H9 (cell line): ENCODE measurements around the gene CFAP77. TPM values are rescaled to one million over a fixed set of nuclear protein-coding genes. Genes with fewer than 3 reads are reported as not detected.
A peak's percentile ranks its signal among the peaks of the same experiment; 100 is the strongest.

Source experiments
- DNase-seq: peaks from one replicate; pipeline ENCODE4 v3.0.0-alpha.2; 2017
- H2AFZ ChIP-seq: one replicate; pipeline ENCODE4 v1.6.1; 2013; ENCODE audit warnings: mild to moderate bottlenecking, low read length, control low read depth, moderate library complexity
- H2AK5ac ChIP-seq: 2 replicates; pipeline ENCODE4 v1.6.1; 2013; ENCODE audit warnings: low read length, control low read depth, mixed read lengths; ENCODE audit not compliant: insufficient read length
- H2BK120ac ChIP-seq: one replicate; pipeline ENCODE4 v1.6.1; 2013; ENCODE audit warnings: low read depth, mild to moderate bottlenecking, low read length, control low read depth, inconsistent platforms; ENCODE audit not compliant: poor library complexity, severe bottlenecking
- H2BK12ac ChIP-seq: 2 replicates; pipeline ENCODE4 v1.6.1; 2013; ENCODE audit warnings: low read length, control low read depth, mixed read lengths, low read depth; ENCODE audit not compliant: insufficient read length
- H2BK15ac ChIP-seq: 2 replicates; pipeline ENCODE4 v1.6.1; 2013; ENCODE audit warnings: low read depth, low read length, control low read depth
- H2BK20ac ChIP-seq: one replicate; pipeline ENCODE4 v1.6.1; 2013; ENCODE audit warnings: low read depth, mild to moderate bottlenecking, low read length, control low read depth, inconsistent platforms; ENCODE audit not compliant: poor library complexity, severe bottlenecking
- H2BK5ac ChIP-seq: 2 replicates; pipeline ENCODE4 v1.6.1; 2013; ENCODE audit warnings: low read length, control low read depth, mixed read lengths; ENCODE audit not compliant: insufficient read length
- H3K14ac ChIP-seq: 2 replicates; pipeline ENCODE4 v1.6.1; 2013; ENCODE audit warnings: low read length, control low read depth; ENCODE audit not compliant: insufficient read depth
- H3K18ac ChIP-seq: 2 replicates; pipeline ENCODE4 v1.6.1; 2013; ENCODE audit warnings: low read depth, mild to moderate bottlenecking, mixed read lengths, low read length, control low read depth; ENCODE audit not compliant: insufficient read length
- H3K23ac ChIP-seq: 2 replicates; pipeline ENCODE4 v1.6.1; 2013; ENCODE audit warnings: low read length, control low read depth, mixed read lengths, low read depth; ENCODE audit not compliant: insufficient read length
- H3K23me2 ChIP-seq: 2 replicates; pipeline ENCODE4 v1.6.1; 2013; ENCODE audit warnings: low read depth, mild to moderate bottlenecking, mixed read lengths, low read length, control low read depth; ENCODE audit not compliant: insufficient read length, poor library complexity, severe bottlenecking
- H3K27ac ChIP-seq: 2 replicates; pipeline ENCODE4 v1.5.1; 2013; ENCODE audit warnings: low read length, control low read depth, mixed read lengths, low read depth; ENCODE audit not compliant: insufficient read length
- H3K27me3 ChIP-seq: 2 replicates; pipeline ENCODE4 v1.6.1; 2013; ENCODE audit warnings: low read length, control low read depth, inconsistent platforms; ENCODE audit not compliant: insufficient read depth
- H3K4ac ChIP-seq: 2 replicates; pipeline ENCODE4 v1.6.1; 2013; ENCODE audit warnings: low read depth, mild to moderate bottlenecking, control low read depth, inconsistent platforms, low read length, moderate library complexity
- H3K4me1 ChIP-seq: 2 replicates; pipeline ENCODE4 v1.6.1; 2013; ENCODE audit warnings: low read length, control low read depth, inconsistent platforms; ENCODE audit not compliant: insufficient read depth
- H3K4me2 ChIP-seq: 2 replicates; pipeline ENCODE4 v1.6.1; 2013; ENCODE audit warnings: low read length, control low read depth, mixed read lengths; ENCODE audit not compliant: insufficient read length, insufficient read depth
- H3K56ac ChIP-seq: 2 replicates; pipeline ENCODE4 v1.6.1; 2013; ENCODE audit warnings: low read depth, mild to moderate bottlenecking, mixed read lengths, low read length, control low read depth; ENCODE audit not compliant: insufficient read length
- H3K79me1 ChIP-seq: 2 replicates; pipeline ENCODE4 v1.6.1; 2013; ENCODE audit warnings: low read depth, mild to moderate bottlenecking, moderate library complexity, low read length, control low read depth, inconsistent platforms; ENCODE audit not compliant: insufficient read depth, poor library complexity, severe bottlenecking
- H3K79me2 ChIP-seq: 2 replicates; pipeline ENCODE4 v1.6.1; 2013; ENCODE audit warnings: low read length, control low read depth, inconsistent platforms; ENCODE audit not compliant: insufficient read depth
- H3K9ac ChIP-seq: 2 replicates; pipeline ENCODE4 v1.6.1; 2013; ENCODE audit warnings: low read length, control low read depth, mixed read lengths; ENCODE audit not compliant: insufficient read length; ENCODE audit errors: extremely low read depth
- H3K9me3 ChIP-seq: one replicate; pipeline ENCODE4 v1.6.1; 2013; ENCODE audit warnings: low read depth, low read length, inconsistent platforms; ENCODE audit not compliant: control insufficient read depth
- H3T11ph ChIP-seq: one replicate; pipeline ENCODE4 v1.6.1; 2013; ENCODE audit warnings: mild to moderate bottlenecking, low read length, control low read depth, inconsistent platforms
- H4K20me1 ChIP-seq: one replicate; pipeline ENCODE4 v1.6.1; 2013; ENCODE audit not compliant: control insufficient read depth, insufficient read length, insufficient read depth
- H4K5ac ChIP-seq: 2 replicates; pipeline ENCODE4 v1.6.1; 2013; ENCODE audit warnings: low read depth, mild to moderate bottlenecking, mixed read lengths, low read length, control low read depth; ENCODE audit not compliant: insufficient read length
- H4K8ac ChIP-seq: replicated peaks from 2 replicates; pipeline ENCODE4 v1.6.1; 2013; ENCODE audit warnings: low read length, control low read depth, mixed read lengths, low read depth; ENCODE audit not compliant: insufficient read length
- H4K91ac ChIP-seq: 2 replicates; pipeline ENCODE4 v1.6.1; 2013; ENCODE audit warnings: low read depth, mild to moderate bottlenecking, moderate library complexity, mixed read lengths, low read length, control low read depth; ENCODE audit not compliant: insufficient read length
- H3K27ac Mint-ChIP-seq, 3 experiments: 2 replicates in 2 of 3; 3 replicates in 1 of 3; pipeline ENCODE4 v1.8.0; 2020 to 2021; ENCODE audit warnings: mixed read lengths in 3 of 3, mild to moderate bottlenecking in 1 of 3, moderate library complexity in 1 of 3
- H3K27me3 Mint-ChIP-seq: 2 replicates; pipeline ENCODE4 v1.8.0; 2021; ENCODE audit warnings: low read depth, mild to moderate bottlenecking, moderate library complexity, mixed read lengths
- H3K36me3 Mint-ChIP-seq, 3 experiments: 2 replicates in 2 of 3; 3 replicates in 1 of 3; pipeline ENCODE4 v1.8.0; 2020 to 2021; ENCODE audit warnings: low read depth in 3 of 3, mixed read lengths in 3 of 3; ENCODE audit not compliant: insufficient read depth in 1 of 3
- H3K4me1 Mint-ChIP-seq, 2 experiments: 2 replicates each; pipeline ENCODE4 v1.8.0; 2020; ENCODE audit warnings: mixed read lengths in 2 of 2
- H3K4me3 Mint-ChIP-seq, 2 experiments: 2 replicates in 1 of 2; 3 replicates in 1 of 2; pipeline ENCODE4 v1.8.0; 2020 to 2021; ENCODE audit warnings: mild to moderate bottlenecking in 2 of 2, mixed read lengths in 2 of 2, moderate library complexity in 1 of 2
- H3K9me3 Mint-ChIP-seq, 2 experiments: 2 replicates in 1 of 2; 3 replicates in 1 of 2; pipeline ENCODE4 v1.8.0; 2020; ENCODE audit warnings: mild to moderate bottlenecking in 2 of 2, mixed read lengths in 2 of 2, moderate library complexity in 1 of 2
- CTCF ChIP-seq: fragments of 200-600 bp; sonication (generic); conservative IDR thresholded peaks from 3 replicates; pipeline ENCODE4 v1.8.0; 2021; ENCODE audit warnings: antibody characterized with exemption, mild to moderate bottlenecking
- WGBS: extraction: QIAGEN DNeasy Blood & Tissue Kit; methylation state at CpG from one replicate; pipeline ENCODE4 v1.1.7; 2013; ENCODE audit warnings: missing lambda C conversion rate, low lambda C conversion rate, mixed read lengths; ENCODE audit not compliant: insufficient read length; ENCODE audit errors: extremely low coverage; 5-methylcytosine and 5-hydroxymethylcytosine counted together
- total RNA-seq: library from RNA; stranded (reverse); gene quantifications from 2 replicates; pipeline ENCODE4 v1.2.1, GENCODE V29; 2021

Gene CFAP77
- total RNA-seq, 1 experiment from 2014 or later = 0.72 TPM

- Histone ChIP-seq H2BK20ac (no peak within 1 kb of the TSS), H3K14ac (no peak within 1 kb of the TSS), H3K56ac (no peak within 1 kb of the TSS), H4K20me1 (peaks cover 3% of the 10 kb centered on the region), H3K27ac (no peak within 1 kb of the TSS), H4K5ac (no peak within 1 kb of the TSS), H3K79me1 (no peaks in the 10 kb centered on the region), H4K8ac (no peak within 1 kb of the TSS), H3K4me1 (peaks cover 2% of the 10 kb centered on the region; the same call in 1 of the 2 replicates), H3K4ac (no peak within 1 kb of the TSS), H3K18ac (no peak within 1 kb of the TSS), H3K27me3 (peaks cover 94% of the 10 kb centered on the region), H4K91ac (no peak within 1 kb of the TSS), H3K79me2 (no peaks in the 10 kb centered on the region), H3T11ph (no peak within 1 kb of the TSS), H2BK15ac (no peak within 1 kb of the TSS), H2AFZ (no peak within 1 kb of the TSS), H3K9me3 (no peaks in the 10 kb centered on the region), H3K23me2 (peaks cover 13% of the 10 kb centered on the region), H2BK5ac (no peak within 1 kb of the TSS), H3K4me2 (peak within 1 kb of the TSS; percentile 60), H2BK12ac (no peak within 1 kb of the TSS), H2BK120ac (no peak within 1 kb of the TSS), H3K9ac (no peak within 1 kb of the TSS), H2AK5ac (no peak within 1 kb of the TSS), H3K23ac (no peak within 1 kb of the TSS)
- no CpG with 5 or more reads among the region's 36 CpGs for WGBS
- DNase-seq = no peak
- peaks cover 3 to 7% of the 10 kb centered on the region in 2 experiments; a peak in 3 of 5 replicates for H3K9me3 Mint-ChIP-seq
- peaks cover 100% of the 10 kb centered on the region for H3K27me3 Mint-ChIP-seq
- H3K36me3 Mint-ChIP-seq = no peaks in the 10 kb centered on the region
- peaks cover 29 to 59% of the 10 kb centered on the region in 2 experiments for H3K4me1 Mint-ChIP-seq
- H3K27ac Mint-ChIP-seq = no peak within 1 kb of the TSS
- no peak for TF ChIP-seq CTCF
- H3K4me3 Mint-ChIP-seq = peak within 1 kb of the TSS; percentile 26 to 68; a peak in 4 of 5 replicates
Observed at GRCh38 chr9:132582276-132582785, 172.3 kb downstream of the CFAP77 start, which contains the start of gene BARHL1. Gene BARHL1 (plus strand): TSS chr9:132582606. CDS start chr9:132582798, 192 bp downstream.
